Fibroblast of the aortic adventitia (primary cell): ENCODE data around the gene KSR1. TPM values are rescaled to one million over a fixed set of nuclear protein-coding genes. Genes with fewer than 3 reads are reported as not detected.

Experiments used
- DNase-seq: peaks from one replicate; pipeline ENCODE4 v3.0.0-alpha.2; 2010; ENCODE audit warnings: low read depth
- H3K4me3 ChIP-seq: 2 replicates; pipeline ENCODE4 v1.5.1; 2011; ENCODE audit warnings: low read depth, mild to moderate bottlenecking, control low read depth, low read length, moderate library complexity
- total RNA-seq: library from RNA; depleted of rRNA; stranded (reverse); fragments of >200 nt; gene quantifications from 2 replicates; pipeline ENCODE4 v1.2.3, GENCODE V29; 2012; ENCODE audit warnings: low replicate concordance
- TF ChIP-seq, protein P1 (sequence below): IDR thresholded peaks from 2 replicates; pipeline ENCODE4 v1.5.1; 2011; ENCODE audit warnings: mild to moderate bottlenecking, low read length, control low read depth, inconsistent platforms; ENCODE audit not compliant: insufficient read depth

Gene KSR1
- total RNA-seq, 1 donor, result 19.4 TPM

- TF ChIP-seq, protein P1, sequence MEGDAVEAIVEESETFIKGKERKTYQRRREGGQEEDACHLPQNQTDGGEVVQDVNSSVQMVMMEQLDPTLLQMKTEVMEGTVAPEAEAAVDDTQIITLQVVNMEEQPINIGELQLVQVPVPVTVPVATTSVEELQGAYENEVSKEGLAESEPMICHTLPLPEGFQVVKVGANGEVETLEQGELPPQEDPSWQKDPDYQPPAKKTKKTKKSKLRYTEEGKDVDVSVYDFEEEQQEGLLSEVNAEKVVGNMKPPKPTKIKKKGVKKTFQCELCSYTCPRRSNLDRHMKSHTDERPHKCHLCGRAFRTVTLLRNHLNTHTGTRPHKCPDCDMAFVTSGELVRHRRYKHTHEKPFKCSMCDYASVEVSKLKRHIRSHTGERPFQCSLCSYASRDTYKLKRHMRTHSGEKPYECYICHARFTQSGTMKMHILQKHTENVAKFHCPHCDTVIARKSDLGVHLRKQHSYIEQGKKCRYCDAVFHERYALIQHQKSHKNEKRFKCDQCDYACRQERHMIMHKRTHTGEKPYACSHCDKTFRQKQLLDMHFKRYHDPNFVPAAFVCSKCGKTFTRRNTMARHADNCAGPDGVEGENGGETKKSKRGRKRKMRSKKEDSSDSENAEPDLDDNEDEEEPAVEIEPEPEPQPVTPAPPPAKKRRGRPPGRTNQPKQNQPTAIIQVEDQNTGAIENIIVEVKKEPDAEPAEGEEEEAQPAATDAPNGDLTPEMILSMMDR, result no peak
- H3K4me3 ChIP-seq, result no peak overlapping the region
- DNase-seq, result no peak
Observed at GRCh38 chr17:27466376-27466742, 10.1 kb downstream of the KSR1 start.

DNA sequence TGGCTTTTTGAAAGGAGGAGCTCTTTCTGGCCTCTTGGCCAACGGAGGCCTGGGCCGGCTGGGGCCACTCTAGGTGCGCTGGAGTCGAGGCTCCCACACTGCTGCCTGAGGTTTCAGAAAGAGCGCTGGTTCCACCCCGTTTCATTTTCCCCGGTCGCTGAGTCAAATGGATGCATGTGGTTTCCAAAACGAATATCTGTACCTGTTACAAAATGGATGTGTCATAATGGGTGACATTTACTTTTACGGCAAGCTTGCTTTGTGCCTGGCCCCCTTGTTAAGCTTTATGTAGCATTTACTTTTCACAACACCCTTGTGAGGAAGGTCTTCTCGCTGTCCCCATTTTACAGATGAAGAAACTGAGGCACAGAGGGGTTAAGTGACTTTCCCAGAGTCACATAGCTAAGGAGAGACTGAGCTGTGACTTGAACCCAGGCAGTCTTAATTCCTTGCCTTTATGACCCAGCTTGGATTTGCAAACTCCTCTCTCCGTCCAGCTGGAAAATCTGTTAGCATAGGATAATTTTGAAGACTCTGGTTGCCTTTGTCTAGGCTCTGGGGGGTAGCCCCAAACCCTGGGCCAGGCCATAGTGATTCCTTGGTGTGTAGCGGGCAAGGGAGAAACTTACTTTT is 10.6 kb downstream of the KSR1 start:
- DNase-seq, result no peak
- no peak overlapping the region for H3K4me3 ChIP-seq
- TF ChIP-seq, protein P1, result no peak

- no peak overlapping the region for H3K4me3 ChIP-seq
- DNase-seq, result no peak
- TF ChIP-seq, protein P1, result no peak
Observed at GRCh38 chr17:27469256-27469655, 13.0 kb downstream of the KSR1 start.

DNA sequence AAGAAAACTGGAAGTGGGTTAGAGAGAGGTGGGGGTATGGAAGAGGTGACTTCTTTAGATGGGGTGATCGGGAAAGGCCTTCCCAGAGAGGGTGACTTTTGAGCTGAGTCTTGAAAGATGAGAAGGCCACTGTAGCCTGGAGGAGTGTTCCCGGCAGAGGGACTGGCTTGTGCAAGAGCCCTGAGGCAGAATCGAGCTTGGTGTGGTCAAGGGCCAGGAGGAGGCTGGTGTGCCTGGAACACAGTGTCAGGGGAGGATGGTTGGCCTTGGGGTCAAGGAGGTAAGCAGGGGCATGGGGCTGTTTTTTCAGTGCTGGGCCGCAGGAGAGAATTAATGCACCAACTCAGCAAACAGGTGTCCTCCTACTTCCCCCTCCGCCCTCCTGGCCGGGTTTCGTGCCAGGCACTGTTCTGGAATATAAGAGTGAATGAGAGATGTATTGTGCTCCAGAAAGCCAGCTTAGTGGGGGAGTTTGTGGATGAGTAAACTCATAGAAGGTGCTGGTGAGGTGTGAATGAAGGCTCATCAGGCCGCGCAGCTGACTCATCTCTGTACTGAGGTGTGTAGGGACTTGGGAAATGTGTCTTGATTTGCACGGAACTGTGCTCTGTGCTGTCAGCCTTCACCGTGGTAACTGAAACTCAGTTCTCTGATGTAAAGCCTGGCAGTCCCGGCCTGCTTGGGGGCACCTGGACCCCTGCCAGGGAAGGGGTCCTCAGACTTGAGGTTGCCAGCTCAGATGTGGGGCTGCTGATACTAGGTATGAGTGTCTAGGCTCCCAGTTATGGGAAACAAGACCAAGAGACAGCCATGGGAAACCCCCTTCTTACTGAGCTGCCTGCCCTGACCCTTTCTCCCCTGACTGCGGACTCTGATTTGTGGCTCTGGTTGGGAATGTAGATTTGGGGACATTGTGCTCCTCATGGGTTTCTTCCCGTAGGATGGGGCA is 15.3 kb downstream of the KSR1 start:
- DNase-seq, result no peak
- TF ChIP-seq, protein P1, result no peak
- no peak overlapping the region for H3K4me3 ChIP-seq

DNA sequence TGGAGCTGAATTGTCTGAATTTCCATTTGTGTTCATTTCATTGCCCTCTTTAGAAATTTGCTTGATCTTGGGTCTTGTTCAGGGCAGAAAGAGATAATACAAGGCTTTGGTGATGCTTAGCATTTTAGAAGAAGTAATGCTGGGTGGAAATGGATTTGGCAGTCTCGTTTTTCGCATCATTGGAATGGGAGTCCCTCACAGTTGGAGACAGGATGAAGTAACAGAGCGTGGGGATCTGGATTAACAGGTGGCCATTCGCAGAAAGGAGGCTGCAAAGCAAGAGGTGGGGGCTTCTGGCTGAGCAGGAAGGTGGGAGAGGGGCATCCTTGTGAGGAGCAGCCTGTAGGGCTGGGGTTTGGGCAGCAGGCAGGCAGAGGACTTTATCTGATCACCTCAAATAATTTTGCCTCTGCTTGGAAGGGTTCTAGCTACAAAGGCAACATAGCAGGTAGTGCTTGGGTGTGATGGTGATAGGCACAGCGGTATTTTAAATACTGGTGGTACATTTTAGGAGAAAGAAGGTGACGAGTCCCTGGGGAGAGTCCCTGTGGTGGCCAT is 17.0 kb downstream of the KSR1 start:
- TF ChIP-seq, protein P1, result no peak
- no peak for DNase-seq
- no peak overlapping the region for H3K4me3 ChIP-seq

- DNase-seq, result no peak
- H3K4me3 ChIP-seq, result no peak overlapping the region
- TF ChIP-seq, protein P1, result no peak
Observed at GRCh38 chr17:27473748-27474609, 17.7 kb downstream of the KSR1 start.
